Femur (tissue), 1 donor: ENCODE data around the gene IFITM5.
"Not testable (repeated sequence)": the region's sequence is repeated elsewhere in the genome, so short reads cannot be mapped to it uniquely, and the experiment has no call there.

Experiments
- DNase-seq: peaks from one replicate; pipeline ENCODE4 v3.0.0-alpha.2; 2017

Gene IFITM5

GRCh38 chr11:327581-327923 is 28.2 kb upstream of the IFITM5 start:
- DNase-seq: no peak

- peak; percentile 79 for DNase-seq
Observed at GRCh38 chr11:326842-327580, 27.7 kb upstream of the IFITM5 start.

- DNase-seq: no peak
Observed at GRCh38 chr11:326592-326841, 27.2 kb upstream of the IFITM5 start.

- no peak for DNase-seq
Observed at GRCh38 chr11:325796-326591, 26.7 kb upstream of the IFITM5 start.

GRCh38 chr11:324593-325517 is 25.5 kb upstream of the IFITM5 start:
- peak; percentile 36 for DNase-seq

- DNase-seq: no peak
Observed at GRCh38 chr11:324156-324555, 24.8 kb upstream of the IFITM5 start.

- DNase-seq: peak; percentile 40
Observed at GRCh38 chr11:319888-320273, 20.6 kb upstream of the IFITM5 start.

- DNase-seq: peak; percentile 37
Observed at GRCh38 chr11:319121-319887, 20.0 kb upstream of the IFITM5 start.

GRCh38 chr11:318405-319120 is 19.2 kb upstream of the IFITM5 start:
- not testable (repeated sequence) for DNase-seq

GRCh38 chr11:317668-318404 is 18.5 kb upstream of the IFITM5 start:
- peak; percentile 17 for DNase-seq

- peak; percentile 14 for DNase-seq
Observed at GRCh38 chr11:316891-317301, 17.6 kb upstream of the IFITM5 start.

GRCh38 chr11:316031-316701 is 16.8 kb upstream of the IFITM5 start:
- DNase-seq: peak; percentile 31

- peak; percentile 23 for DNase-seq
Observed at GRCh38 chr11:315516-315994, 16.2 kb upstream of the IFITM5 start.

- DNase-seq: no peak
Observed at GRCh38 chr11:315051-315481, 15.7 kb upstream of the IFITM5 start.

GRCh38 chr11:314554-314875 is 15.2 kb upstream of the IFITM5 start:
- DNase-seq: not testable (repeated sequence)

- peak; percentile 37 for DNase-seq
Observed at GRCh38 chr11:313787-314553, 14.6 kb upstream of the IFITM5 start, which contains the start of gene IFITM1. Gene IFITM1 (plus strand): TSS chr11:314040. CDS start chr11:314171, 131 bp downstream.

GRCh38 chr11:313304-313786 is 14.0 kb upstream of the IFITM5 start:
- no peak for DNase-seq

GRCh38 chr11:312092-312816 is 12.9 kb upstream of the IFITM5 start:
- DNase-seq: peak; percentile 24
